ENCODE data around the gene KRT82.
"Not testable (repeated sequence)": the region's sequence is repeated elsewhere in the genome, so short reads cannot be mapped to it uniquely, and the experiment has no call there.

KRT82 gene

DNA sequence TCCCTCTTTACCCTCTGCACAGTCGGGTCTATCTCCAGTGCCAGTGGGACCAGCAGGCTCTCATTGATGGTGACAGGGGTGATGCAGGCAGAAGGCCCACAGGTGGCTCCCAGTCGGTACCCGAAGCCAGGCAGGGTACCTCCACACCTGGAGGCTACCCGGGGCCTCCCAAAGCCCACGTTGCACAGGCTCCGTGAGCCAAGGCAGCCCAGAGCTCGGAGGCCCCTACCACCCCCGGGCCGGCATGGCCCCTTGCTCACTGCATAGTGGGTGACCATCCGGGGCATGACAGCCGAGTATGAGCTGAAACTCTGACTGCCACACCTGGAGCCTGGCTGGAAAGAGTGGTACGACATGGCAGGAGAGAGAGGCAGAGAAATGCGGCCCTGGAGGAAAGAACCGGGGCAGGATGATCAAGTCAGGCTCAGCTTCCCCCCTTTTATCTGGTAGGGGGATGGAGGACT lies at the start of gene KRT82:
TSS of gene KRT82 (minus strand) at position 414 of the 464 bp plus-strand sequence. CDS start at position 356, 58 bp downstream.
- FAIRE-seq (no peak), DNase-seq (ENCODE audit: low spot score) (no peak)

DNA sequence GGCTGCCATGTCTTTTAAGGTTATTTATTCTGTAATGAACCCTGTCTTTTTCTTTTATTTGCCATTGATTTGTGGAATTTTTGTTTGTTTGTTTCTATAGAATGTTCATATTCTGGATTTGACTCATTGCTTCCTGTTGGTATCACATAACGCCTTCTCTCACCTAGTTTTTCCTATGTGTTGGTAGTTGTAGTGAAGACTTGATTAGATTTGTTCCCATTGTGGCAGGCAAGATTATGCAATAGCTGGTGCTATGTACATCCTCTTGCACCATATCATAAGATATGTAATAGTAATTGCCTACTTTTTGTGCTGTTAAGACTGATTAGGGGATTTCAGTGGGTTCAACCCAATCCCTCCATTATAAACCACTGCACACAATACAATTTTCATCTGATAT lies 49.7 kb upstream of the KRT82 start:
- FAIRE-seq (no peak), DNase-seq (ENCODE audit: low spot score) (no peak)

GRCh38 chr12:52454411-52455201 lies 48.5 kb upstream of the KRT82 start:
- DNase-seq (ENCODE audit: low spot score) (peak; percentile 43), FAIRE-seq (no peak)

GRCh38 chr12:52452101-52452500 lies 46.0 kb upstream of the KRT82 start, which contains the start of gene KRT6B:
KRT6B (minus strand) TSS chr12:52452146; CDS start chr12:52452078, 68 bp downstream.
- no peak for DNase-seq (ENCODE audit: low spot score)
- no peak for FAIRE-seq

DNA sequence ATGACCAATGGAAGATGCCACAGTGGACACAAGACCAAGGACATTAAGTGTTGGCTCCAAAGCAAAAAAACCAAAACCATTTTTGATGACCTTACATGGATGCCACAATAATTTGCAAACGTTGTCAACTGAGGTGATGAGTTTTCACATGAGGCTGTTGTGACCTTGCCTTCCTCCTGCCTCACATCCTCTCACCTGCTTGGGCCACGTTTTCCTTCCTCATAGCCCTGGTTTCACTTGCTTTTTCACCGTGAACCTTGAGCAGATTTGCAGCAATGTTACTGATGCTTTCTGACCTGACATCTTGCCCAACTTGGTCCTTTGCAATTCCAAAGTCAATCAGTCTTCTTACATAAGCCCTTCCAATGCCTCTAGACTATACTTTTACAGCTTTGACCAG lies 42.1 kb upstream of the KRT82 start:
- no peak for DNase-seq (ENCODE audit: low spot score)
- FAIRE-seq, result no peak

DNA sequence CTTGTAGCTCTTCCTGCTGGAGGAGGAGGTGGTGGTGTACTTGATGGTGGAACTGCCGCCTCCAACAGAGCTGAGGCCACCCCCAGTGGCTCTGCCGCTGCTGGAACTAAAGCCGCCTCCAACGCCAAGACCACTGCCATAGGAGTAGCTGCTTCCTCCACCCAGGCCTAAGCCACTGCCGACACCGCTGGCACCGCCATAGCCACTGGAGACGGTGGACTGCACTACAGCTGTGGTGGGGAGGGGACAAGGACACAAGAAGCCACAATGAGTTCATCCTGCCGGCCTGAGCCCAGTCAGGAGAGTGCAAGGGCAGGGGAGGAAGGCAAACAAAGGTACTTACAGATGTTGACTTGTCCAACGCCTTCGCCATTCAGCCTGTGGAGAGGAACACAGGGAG lies 41.1 kb upstream of the KRT82 start:
- not testable (repeated sequence) for DNase-seq (ENCODE audit: low spot score); FAIRE-seq

DNA sequence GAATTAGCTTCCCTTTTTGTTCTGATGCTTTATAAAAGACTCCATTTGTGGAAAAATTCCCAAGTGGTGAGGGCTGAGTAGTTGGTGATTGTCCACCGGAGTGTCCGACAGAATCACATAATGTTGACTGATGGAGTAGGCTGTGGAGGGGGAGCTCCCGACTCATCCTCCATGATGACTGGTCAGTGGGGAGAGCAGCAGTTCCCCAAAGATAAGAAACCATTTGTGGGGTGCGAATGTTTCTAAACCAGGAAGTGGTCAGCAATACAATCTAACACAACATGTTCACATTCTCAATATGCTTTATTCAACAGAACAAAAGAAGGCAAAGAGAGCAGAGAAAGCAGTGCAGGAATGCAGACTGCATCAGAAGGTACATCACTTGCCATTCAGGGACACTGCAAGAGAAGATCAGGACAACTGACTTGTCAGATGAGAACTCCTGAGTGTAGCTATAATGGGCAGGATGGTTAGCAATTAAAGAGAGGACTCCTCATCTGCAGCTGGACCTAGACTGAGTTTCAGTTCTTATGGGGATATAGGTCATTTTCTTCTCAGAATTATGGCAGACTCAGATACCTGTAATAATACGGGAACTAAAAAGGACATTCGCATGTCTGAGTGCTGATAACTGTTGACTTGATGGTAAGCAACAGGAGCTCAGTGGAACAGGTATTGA lies 40.4 kb upstream of the KRT82 start:
- FAIRE-seq, result no peak
- no peak for DNase-seq (ENCODE audit: low spot score)

DNA sequence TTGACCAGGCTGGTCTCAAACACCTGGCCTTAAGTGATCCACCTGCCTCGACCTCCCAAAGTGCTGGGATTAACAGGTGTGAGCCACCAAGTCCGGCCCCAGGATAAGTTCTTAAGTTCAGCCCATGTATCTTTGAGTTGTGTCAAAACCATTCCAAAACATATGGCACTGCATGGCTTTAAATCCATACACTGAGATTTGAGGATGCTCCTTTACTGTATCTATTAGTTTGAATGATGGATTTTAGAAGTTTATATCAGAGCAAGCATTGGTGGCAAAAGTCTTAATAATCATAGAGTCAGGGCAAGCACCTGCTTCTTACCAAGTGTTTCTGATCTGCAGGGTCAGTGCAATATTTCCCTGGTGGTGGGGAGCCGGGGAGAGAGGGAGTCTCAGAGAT lies 39.7 kb upstream of the KRT82 start:
- DNase-seq (ENCODE audit: low spot score) (no peak), FAIRE-seq (no peak)

DNA sequence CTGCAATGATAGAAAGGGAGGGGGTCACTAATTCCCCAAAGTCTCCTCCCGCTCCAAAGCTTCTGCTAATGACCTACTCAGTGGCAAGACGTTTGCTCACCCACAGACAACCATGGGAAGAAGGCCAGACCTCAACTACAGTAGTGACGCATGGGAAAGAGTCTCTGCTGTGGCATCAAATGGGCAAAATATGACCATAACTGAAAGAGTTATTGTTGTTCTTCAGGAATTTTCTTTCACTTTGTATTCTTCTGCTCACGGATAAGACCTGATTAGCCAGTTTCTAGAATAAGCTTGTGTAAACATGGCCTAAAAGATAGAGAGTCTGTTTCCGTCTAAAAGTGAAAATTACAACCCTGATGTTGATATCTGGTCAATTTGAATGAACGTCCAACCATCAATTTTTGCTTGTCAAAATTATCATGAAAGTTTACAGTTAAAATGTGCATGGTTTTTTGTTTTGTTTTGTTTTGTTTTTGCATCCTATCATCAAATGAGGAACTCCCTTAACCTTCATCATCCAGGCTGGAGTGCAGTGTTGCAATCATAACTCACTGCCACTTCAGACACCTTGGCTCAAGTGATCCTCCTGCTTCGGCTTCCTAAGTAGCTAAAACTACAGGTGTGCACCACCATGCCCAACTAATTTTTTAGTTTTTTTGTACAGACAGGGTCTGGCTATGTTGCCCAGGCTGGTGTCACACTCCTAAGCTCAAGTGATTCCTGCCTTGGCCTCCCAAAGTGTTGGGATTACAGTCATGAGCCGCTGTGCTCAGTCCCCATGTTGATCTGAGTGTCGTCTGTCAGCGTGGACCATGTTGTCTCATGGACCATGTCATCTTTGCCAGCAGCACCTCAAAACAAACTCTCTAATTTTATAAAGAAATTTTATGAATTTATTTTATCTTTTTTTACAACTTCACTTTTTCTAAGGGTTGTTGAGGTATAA lies 38.8 kb upstream of the KRT82 start:
- DNase-seq (ENCODE audit: low spot score) (no peak), FAIRE-seq (no peak)

DNA sequence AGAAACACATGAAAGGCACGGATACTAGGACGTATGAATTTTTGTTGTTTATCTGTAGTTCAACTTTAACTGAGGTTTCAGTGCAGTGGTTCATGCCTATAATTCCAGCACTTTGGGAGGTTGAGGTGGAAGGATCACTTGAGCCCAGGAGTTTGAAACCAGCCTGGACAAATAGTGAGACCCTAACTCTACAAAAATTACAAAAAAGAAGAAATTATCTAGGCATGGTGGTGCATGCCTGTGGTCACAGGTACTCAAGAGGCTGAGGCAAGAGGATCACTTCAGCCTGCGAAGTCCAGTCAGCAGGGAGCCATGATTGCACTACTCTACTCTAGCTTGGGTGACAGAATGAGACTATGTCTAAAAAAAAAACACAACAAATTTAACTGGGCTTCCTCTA lies 37.8 kb upstream of the KRT82 start:
- no peak for DNase-seq (ENCODE audit: low spot score)
- FAIRE-seq, result no peak

DNA sequence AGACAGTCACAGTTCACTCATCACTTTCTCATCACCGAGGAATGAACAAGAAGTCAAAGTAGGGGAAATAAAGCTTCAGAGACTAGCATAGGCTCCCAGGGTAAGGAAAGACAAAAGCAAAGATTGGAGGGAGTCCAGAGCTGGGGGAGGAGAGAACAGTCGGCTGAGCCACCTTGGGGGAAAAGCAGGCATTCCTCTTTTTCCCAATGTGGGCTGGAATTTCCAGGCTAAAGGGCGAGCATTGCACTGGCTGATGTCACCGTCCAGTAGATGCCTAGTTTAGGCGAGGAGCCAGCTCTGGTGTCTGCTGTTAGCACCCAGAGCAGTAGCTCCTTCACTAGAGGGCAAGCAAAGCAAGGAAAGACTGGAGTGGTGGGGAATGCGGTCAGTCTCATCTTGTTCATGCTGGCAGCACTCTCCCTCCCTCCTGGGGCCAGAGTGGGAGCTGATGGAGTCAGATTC lies 36.5 kb upstream of the KRT82 start:
- FAIRE-seq (peak; percentile 83), DNase-seq (ENCODE audit: low spot score) (peak; percentile 90)

- FAIRE-seq (peak; percentile 72), DNase-seq (ENCODE audit: low spot score) (peak; percentile 47)
These were observed 35.3 kb upstream of the KRT82 start for GRCh38 chr12:52441320-52441911.

DNA sequence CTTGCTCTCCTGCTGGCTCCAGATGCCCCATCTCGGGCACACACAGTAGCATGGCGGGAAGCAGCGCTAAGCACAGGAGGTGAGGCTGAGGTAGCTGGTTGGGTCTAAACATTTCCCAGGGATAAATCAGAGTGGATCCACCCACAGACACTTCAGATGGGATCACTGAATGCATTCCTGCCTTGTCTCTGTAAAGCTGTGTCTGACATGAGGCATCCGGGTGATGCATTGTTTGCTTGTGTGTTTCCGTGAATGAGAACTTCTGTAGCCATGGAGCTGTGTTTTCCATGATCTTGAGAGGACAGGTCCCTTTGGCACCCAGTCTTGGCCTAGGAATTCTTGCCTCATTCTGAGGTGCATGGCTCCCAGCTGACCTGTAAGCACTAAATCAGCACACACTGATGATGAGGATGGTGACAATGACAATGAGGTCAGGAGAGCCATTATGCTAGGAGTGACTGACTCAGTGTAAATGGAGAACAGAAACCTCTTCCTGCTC lies 34.7 kb upstream of the KRT82 start:
- FAIRE-seq (peak; percentile 71), DNase-seq (ENCODE audit: low spot score) (peak; percentile 45)

DNA sequence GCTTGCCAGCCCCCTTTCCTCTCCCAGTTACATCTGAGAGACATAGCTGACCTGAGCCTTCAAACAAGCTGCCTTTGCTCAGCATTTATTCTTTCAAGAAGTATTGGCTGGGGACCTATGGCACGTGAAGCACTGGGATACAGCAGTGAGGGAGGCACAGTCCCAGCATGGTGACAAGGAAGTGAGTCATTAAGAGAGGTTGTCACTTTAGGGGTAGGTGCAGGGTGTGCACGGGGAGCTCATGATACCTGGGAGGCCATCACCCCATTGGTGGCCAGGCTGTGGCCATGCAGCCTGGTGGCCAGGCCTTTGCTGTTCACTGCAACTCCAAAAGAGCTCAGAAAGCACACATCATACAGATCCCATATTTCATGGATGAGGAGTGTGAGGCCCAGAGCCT lies 33.7 kb upstream of the KRT82 start:
- FAIRE-seq, result no peak
- no peak for DNase-seq (ENCODE audit: low spot score)

DNA sequence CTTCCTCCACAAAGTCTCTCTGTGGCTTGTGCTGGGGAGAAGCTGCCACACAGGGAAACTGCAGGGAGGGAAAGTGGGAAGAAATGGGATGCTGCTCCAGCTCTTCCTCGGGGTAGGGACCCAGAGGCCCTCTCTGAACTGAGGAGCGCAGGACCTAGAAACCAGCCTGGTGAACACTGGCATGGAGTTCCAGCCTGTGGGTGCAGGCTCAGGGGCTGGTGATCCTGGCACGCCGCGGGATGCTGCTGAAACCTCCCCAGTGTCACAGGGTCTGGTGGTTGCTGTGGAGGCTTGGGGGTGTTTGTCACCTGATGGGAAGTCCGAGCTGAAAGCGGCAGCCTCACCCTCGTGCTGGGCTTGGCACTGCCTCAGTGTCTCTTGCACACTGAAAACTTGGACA lies 33.3 kb upstream of the KRT82 start:
- DNase-seq (ENCODE audit: low spot score) (no peak), FAIRE-seq (no peak)

GRCh38 chr12:52438305-52439301 lies 32.5 kb upstream of the KRT82 start:
- DNase-seq (ENCODE audit: low spot score) (no peak), FAIRE-seq (peak; percentile 87)

DNA sequence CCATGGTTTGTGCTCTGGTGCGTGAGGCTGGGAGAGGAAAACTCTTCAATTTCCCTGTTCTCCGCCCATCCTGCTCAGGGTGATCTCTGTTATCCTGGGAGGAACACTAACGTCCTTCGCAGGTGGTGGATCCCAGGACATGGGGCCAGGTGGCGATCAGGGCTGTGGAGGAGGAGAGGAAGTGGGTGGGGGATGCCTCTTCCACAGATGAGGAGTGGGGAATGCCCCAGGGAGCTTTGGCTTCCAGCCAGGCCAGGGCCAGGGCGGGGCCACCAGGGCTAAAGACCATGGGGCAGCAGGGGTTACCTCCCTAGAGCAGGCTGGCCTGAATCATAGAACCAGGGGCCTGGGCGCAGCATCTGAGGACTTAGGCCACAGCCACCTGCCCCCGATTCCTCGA lies 31.4 kb upstream of the KRT82 start:
- FAIRE-seq (no peak), DNase-seq (ENCODE audit: low spot score) (no peak)

GRCh38 chr12:52436828-52437474 lies 30.8 kb upstream of the KRT82 start:
- no peak for DNase-seq (ENCODE audit: low spot score)
- FAIRE-seq, result no peak
